Motor neuron (in vitro differentiated cells): Measurements from ENCODE around the gene KCTD13. TPM values are rescaled to one million over a fixed set of nuclear protein-coding genes. Genes with fewer than 3 reads are reported as not detected.
A peak's percentile ranks its signal among the peaks of the same experiment; 100 is the strongest.

Experiments
- ATAC-seq, 8 experiments: fragments of 200-7000 bp; cut with Tn5 transposase; replicated peaks in 6 of 8; 2 replicates each; pipeline ENCODE4 v1.8.0; 2021; ENCODE audit warnings: mild to moderate bottlenecking in 8 of 8, moderate library complexity in 8 of 8
- H3K27ac ChIP-seq, 2 donors: fragments of 250-450 bp; sonication (Bioruptor Pico); 2 replicates each; pipeline ENCODE4 v1.9.0; 2021; ENCODE audit warnings: antibody characterized with exemption in 2 of 2, mild to moderate bottlenecking in 2 of 2, moderate library complexity in 1 of 2
- H3K4me1 ChIP-seq, 2 donors: fragments of 250-450 bp; sonication (Bioruptor Pico); replicated peaks in 1 of 2; 2 replicates each; pipeline ENCODE4 v1.6.1; 2021; ENCODE audit warnings: antibody characterized with exemption in 2 of 2, mild to moderate bottlenecking in 2 of 2, moderate library complexity in 1 of 2
- H3K4me3 ChIP-seq, 5 donors: fragments of 250-450 bp; sonication (Bioruptor Pico); 2 replicates each; pipeline ENCODE4 v1.9.0; 2021; ENCODE audit warnings: antibody characterized with exemption in 5 of 5, mild to moderate bottlenecking in 5 of 5, moderate library complexity in 4 of 5
- WGBS, 10 experiments: fragments of 450-650 bp; shearing (Covaris generic); methylation state at CpG; one replicate each; pipeline ENCODE4 v1.0.0; 2022; 5-methylcytosine and 5-hydroxymethylcytosine counted together
- in situ Hi-C, 9 experiments: fragments of 400-800 bp; cut with MboI; loops; one replicate each; pipeline ENCODE4 v1.15.0; 2021; ENCODE audit warnings: low sequenced_read_pairs in 9 of 9, low pct_unique_long_range_greater_than_20kb in 2 of 9; ENCODE audit not compliant: unreplicated experiment in 9 of 9
- total RNA-seq, 8 experiments: library from RNA; unstranded; fragments of 300-600 nt; gene quantifications; 2 replicates each; pipeline versions ENCODE4 v1.2.3 to v1.2.4, GENCODE V29; 2022

The KCTD13 gene
- total RNA-seq, 8 experiments from 2014 or later, result 9.1 to 82.6 (median 15.2) TPM

DNA sequence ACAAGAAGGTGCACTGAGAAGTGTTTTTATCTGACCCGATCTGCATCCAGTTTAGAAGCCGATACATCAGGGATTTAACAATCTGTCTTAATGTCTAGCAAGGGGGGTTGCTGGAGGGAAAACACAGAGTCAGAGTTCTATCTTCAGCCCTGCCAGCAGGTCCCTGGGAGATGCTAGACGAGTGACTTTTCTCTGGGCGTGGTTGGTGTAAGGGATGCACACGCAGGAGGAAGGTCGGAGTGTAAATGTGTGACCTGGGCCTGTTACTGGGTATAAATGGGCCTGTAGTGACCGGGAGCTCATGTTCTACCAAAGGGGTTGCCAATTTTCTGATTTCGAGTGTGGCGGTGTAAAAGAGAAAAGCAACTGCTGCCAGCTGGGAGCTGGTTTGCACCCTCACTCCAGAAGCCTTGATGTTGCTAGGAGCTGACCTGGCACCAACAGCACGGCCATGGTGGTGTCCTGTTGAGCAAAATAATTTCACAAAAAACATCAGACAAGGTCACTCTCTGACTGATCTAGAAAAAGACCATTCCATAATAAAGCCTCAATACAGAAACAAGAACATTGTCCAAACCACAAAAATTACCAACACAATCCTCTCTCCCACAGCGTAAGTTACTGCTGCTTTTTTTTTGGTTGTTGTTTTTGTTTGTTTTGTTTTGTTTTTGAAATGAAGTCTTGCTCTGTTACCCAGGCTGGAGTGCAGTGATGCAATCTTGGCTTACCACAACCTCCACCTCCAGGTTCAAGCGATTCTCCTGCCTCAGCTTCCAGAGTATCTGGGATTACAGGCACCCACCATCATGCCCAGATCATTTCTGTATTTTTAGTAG, 1.3 kb upstream of the KCTD13 start:
- no peak for ATAC-seq
- peaks cover 17 to 21% of the 10 kb centered on the region in 2 donors for H3K4me1 ChIP-seq
- WGBS, 10 experiments, result 34 to 90% (median 53%) methylated on average over 1 to 10 of the region's 12 CpGs
- peak overlapping the region; percentile 63 to 92 (median 74) for H3K4me3 ChIP-seq
- peak overlapping the region; percentile 74 to 80 for H3K27ac ChIP-seq
- in situ Hi-C loops, result no loop called here

DNA sequence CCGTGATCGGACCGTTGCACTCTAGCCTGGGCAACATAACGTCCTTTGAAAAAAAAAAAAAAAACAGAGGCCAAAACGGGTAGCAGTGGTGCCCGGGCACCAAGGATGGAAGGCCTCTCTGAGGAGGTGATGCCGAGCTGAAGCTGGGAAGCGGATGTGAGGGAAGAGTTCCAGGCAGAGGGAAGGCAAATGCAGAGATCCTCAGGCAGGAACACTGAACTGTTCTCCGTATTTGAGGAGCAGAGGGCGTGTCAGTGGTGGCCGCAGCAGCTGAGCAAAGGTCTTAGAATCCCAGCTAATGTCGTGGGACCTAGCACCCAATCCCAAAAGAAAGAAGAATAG, 656 bp upstream of the KCTD13 start:
- WGBS, 10 experiments, result 0 to 13% (median 4%) methylated on average over 1 to 8 of the region's 12 CpGs; no CpG with 5 or more reads in 3 of the 10 experiments
- ATAC-seq, result peak; percentile 11 to 31 (median 24)
- Histone ChIP-seq H3K4me1 (peaks cover 17 to 21% of the 10 kb centered on the region in 2 donors), H3K27ac (peak overlapping the region; percentile 74 to 80), H3K4me3 (peak overlapping the region; percentile 63 to 92 (median 74))
- in situ Hi-C loops, result no loop called here

DNA sequence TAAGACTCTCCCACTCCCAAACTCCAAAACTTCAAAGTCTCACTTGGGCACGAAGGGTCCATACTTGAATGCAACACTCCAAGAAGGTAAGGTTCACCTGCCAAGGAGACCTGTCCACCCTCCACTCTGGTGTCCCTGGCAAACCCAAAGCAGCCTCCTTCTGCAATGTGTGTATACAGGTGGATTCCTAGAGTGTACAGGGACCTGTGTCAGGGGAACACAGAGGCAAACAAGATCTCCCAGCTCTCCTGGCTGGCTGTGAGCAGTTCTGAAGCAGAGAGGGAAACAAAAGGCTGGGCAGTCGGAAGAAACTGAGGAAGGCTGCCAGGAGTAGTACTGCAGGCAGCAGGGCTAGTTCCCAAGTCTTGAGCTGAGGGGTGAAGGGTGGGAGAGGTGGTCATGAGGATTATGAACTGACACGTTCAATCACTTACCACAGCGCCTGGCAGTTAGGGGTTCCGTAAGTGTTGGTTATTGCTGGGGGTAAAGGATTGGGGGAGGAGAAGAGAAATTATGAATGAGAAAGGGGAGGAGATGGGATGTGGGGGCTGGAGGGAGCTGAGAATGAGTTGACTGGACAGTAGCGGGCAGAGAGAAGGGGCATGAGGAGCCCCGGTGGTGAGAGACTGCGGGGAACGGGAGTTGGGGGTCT, 795 bp downstream of the KCTD13 start:
- in situ Hi-C loops, result no loop called here
- WGBS, 10 experiments, result 0 to 20% (median 11%) methylated on average over 1 to 4 of the region's 9 CpGs; no CpG with 5 or more reads in 3 of the 10 experiments
- Histone ChIP-seq H3K4me1 (peaks cover 17 to 24% of the 10 kb centered on the region in 2 donors), H3K27ac (peak overlapping the region in 1 of 2 donors; percentile 66), H3K4me3 (peak overlapping the region; percentile 63 to 92 (median 74))
- ATAC-seq, result no peak

DNA sequence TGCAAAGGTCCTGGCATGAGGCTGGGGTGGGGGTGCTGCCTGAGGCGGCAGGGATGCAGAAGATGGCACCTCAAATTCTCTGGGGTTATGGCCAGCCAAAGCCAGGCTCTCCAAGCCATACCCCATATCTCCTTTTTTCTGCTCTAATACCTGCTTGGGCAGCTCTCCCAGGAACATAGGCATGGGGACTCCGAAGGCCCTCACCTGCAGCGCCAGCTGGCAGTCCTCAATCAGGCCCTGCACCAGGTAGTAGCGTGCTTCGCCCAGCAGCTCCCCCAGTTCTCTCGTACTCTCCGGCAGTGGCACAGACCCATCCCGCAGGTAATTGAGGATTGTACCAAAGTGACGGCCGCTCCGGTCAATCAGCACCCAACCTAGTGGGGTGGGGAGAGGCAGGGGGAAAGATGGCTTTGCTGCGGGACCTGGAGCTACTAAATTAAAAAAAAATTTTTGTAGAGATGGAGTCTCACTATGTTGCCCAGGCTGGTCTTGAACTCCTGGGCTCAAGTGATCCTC, 3.0 kb downstream of the KCTD13 start:
- WGBS, 10 experiments, result 97 to 100% (median 100%) methylated on average over 2 to 8 of the region's 12 CpGs; no CpG with 5 or more reads in 5 of the 10 experiments
- Histone ChIP-seq H3K4me1 (peaks cover 16 to 21% of the 10 kb centered on the region in 2 donors), H3K27ac (no peak overlapping the region), H3K4me3 (no peak overlapping the region)
- ATAC-seq, result no peak
- in situ Hi-C loops, result loop anchor here in 1 of 9 experiments (25.0 kb wide), 1 partner anchor 111 kb away; the partner anchor contains the start of genes MAZ, MVP, PAGR1 and PRRT2

DNA sequence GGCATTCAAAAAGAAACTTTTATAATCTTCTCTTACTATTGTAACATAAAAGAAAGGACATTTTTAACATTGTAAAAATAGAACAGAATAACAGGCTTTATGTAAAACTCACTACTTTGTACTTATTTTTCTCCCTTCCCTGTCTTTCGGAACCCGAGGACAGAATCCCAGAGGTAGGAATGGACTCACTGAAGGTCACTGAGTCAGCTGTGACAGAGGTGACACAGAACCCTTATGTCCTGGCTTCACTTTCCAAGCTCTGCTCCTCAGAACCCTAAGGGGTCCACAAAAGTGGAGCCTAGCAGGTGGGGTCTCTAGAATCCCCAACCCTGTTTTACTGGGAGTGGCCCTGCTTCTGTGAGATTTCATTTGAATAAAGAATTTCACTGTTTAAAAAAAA, 3.7 kb downstream of the KCTD13 start:
- H3K27ac ChIP-seq, result no peak overlapping the region
- in situ Hi-C loops, result loop anchor here in 1 of 9 experiments (25.0 kb wide), 1 partner anchor 110 kb away; the partner anchor contains the start of genes MAZ, MVP, PAGR1 and PRRT2
- H3K4me3 ChIP-seq, result no peak overlapping the region
- peaks cover 9 to 14% of the 10 kb centered on the region in 2 donors for H3K4me1 ChIP-seq
- ATAC-seq, result no peak
- WGBS, 10 experiments, result 62 to 100% (median 92%) methylated on average over 1 to 2 of the region's 2 CpGs; no CpG with 5 or more reads in 5 of the 10 experiments

DNA sequence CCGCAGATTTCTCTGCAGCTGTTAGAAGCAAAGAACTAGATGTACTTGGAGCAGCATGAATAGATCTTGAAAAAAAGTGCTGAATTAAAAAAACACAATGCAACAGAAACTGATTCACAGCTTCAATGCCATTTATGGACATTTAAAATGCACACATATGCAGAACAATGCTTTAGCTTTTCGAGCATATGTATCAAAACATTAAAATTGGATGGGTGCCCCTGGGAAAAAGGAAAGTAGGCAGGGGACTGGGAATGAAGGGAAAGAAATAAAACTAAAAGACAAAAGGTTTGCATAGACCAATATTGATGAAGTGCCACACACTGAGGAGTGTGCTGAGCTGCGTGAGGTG, 5.0 kb downstream of the KCTD13 start:
- peaks cover 6 to 10% of the 10 kb centered on the region in 2 donors for H3K4me1 ChIP-seq
- ATAC-seq, result no peak
- 0 to 100% (median 74%) methylated on average over 1 to 3 of the region's 3 CpGs for WGBS, 10 experiments
- H3K4me3 ChIP-seq, result no peak overlapping the region
- H3K27ac ChIP-seq, result no peak overlapping the region
- in situ Hi-C loops, result loop anchor here in 1 of 9 experiments (25.0 kb wide), 1 partner anchor 109 kb away; the partner anchor contains the start of genes MAZ, MVP, PAGR1 and PRRT2

DNA sequence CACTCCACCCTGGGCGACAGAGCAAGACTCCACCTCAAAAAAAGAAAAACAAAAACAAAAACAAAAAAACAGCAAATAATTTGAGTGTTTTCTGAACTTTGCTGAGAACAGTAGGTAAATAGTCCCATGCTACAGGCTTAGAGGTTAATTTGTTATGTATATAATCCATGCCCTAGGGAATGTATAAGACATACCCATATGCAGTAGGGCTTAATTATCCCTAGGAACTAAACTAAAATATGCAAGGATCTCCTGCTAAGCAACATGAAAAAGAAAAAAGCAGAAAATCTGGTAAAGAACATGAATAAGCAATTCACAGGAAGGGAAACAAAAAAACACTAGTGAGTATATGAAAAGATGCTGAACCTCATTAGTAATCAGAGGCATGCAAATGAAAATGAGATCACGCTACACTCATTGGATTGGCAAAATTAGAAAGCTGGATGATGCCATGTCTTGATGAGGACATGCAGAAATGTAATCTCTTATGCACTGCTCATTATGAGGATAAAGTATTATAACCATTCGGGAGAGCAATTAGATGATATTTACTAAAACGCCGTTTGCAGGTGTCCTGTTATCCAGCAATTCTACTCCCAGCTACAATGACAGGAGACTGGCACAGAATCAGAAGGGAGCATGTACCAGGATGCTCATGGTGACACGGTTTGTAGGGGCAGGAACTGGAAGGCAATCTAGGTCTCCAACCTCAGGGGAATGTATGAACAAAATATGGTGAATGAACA, 5.6 kb downstream of the KCTD13 start:
- 0 to 100% (median 78%) methylated on average over 1 to 6 of the region's 6 CpGs for WGBS, 10 experiments
- in situ Hi-C loops, result loop anchor here in 1 of 9 experiments (25.0 kb wide), 1 partner anchor 108 kb away; the partner anchor contains the start of genes MAZ, MVP, PAGR1 and PRRT2
- no peak overlapping the region for H3K4me3 ChIP-seq
- H3K4me1 ChIP-seq, result peaks cover 6 to 10% of the 10 kb centered on the region in 2 donors
- peak in 4 of 8 experiments; percentile 34 to 89 (median 84) for ATAC-seq
- no peak overlapping the region for H3K27ac ChIP-seq

DNA sequence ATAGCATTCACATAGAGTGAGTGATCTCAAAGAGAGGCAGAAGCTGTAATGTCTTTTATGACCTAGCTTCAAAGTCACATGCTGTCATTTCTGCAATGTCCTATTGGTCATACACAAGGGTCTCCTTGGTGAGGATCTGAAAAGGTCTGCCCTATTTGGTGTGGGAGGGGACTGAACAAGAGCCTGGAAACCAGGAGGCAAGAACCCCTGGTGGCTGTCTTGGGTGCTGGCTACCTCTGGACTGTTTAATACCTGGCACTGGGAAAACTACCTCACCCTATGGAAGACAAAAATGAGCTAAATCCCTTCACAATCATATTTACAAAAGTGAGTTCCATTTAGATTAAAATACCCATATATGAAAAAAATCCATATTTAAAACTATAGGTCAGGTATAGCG, 9.0 kb downstream of the KCTD13 start:
- H3K4me1 ChIP-seq, result peaks cover 0 to 3% of the 10 kb centered on the region in 2 donors
- H3K4me3 ChIP-seq, result no peak overlapping the region
- ATAC-seq, result no peak
- in situ Hi-C loops, result loop anchor here in 1 of 9 experiments (25.0 kb wide), 1 partner anchor 105 kb away; the partner anchor contains the start of genes MAZ, MVP, PAGR1 and PRRT2
- no peak overlapping the region for H3K27ac ChIP-seq
- WGBS, 10 experiments, result 71 to 100% (median 100%) methylated on average over 1 of the region's 1 CpG; no CpG with 5 or more reads in 6 of the 10 experiments

DNA sequence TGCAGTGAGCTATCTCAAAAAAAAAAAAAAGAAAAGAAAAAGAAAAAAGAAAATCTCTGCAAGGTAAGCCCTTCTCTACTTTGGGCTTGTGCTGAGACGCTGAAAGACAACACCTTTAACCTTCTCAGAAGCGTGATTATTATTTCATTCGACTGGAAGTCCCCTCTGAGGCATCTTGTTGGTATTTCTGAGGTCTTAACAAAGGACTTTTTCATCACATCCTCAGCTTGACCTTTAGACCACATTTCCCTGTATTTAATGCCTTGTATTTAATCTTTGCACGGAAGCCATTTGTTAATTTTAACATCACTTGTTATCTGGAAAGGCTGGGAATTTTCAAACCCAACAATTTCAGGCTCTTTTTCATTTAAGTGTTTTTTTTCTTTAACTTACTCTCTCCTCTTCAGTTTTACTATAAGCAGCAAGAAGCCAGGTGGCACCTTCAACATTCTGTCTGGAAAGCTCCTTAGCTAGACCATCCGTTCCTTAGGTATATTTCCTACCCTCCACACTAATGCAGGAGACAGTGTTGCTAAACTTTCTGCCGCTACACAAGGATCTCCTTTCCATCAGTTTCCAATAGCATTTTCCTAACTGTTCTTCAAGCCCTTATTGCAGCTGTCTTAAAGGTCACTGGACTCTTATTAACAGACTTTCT, 10.3 kb downstream of the KCTD13 start:
- no peak overlapping the region for H3K4me3 ChIP-seq
- ATAC-seq, result no peak
- in situ Hi-C loops, result loop anchor here in 1 of 9 experiments (25.0 kb wide), 1 partner anchor 103 kb away; the partner anchor contains the start of genes MAZ, MVP, PAGR1 and PRRT2
- no peak overlapping the region for H3K27ac ChIP-seq
- 83 to 100% (median 94%) methylated on average over 2 to 6 of the region's 6 CpGs for WGBS, 10 experiments
- no peaks in the 10 kb centered on the region for H3K4me1 ChIP-seq

DNA sequence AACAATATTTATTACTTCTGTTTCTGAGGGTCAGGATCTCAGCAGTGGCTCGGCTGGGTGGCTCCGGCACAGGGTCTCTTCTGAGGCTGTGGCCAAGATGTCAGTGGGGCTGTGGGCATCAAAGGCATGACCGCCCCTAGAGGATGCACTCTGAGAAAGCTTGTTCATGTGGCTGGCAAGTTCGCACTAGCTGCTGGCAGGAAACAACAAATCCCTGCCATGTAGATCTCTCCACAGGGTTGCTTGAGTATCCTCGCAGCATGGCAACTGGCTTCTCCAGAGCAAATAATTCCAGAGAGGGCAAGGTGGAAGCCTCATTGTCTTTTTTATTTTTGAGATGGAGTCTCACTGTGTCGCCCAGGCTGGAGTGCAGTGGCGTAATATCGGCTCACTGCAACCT, 12.5 kb downstream of the KCTD13 start:
- Histone ChIP-seq H3K4me3 (no peak overlapping the region), H3K27ac (no peak overlapping the region), H3K4me1 (no peaks in the 10 kb centered on the region)
- 80 to 100% (median 92%) methylated on average over 1 to 7 of the region's 8 CpGs; no CpG with 5 or more reads in 4 of the 10 experiments for WGBS, 10 experiments
- in situ Hi-C loops, result loop anchor here in 1 of 9 experiments (25.0 kb wide), 1 partner anchor 101 kb away; the partner anchor contains the start of genes MAZ, MVP, PAGR1 and PRRT2
- ATAC-seq, result no peak

DNA sequence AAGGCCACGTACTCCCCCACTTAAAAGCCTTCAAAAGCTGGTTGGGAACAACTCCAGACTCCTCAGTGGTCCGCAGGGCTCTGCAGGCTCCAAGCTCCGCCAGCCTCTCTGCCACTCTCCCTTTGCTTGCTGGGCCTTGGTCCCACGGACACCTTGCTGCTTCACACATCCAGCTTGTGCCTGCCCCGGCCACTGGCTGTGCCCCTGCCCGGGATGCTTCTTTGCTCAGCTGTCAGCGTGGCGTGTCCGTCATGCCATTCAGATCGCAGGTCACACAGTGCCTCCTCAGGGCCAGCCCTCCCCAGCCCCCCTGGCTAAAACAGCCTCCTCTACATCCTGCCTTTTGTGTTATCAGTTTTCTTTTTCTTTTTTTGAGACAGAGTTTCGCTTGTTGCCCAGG, 13.9 kb downstream of the KCTD13 start:
- in situ Hi-C loops, result loop anchor here in 1 of 9 experiments (25.0 kb wide), 1 partner anchor 100 kb away; the partner anchor contains the start of genes MAZ, MVP, PAGR1 and PRRT2
- WGBS, 10 experiments, result 88 to 100% (median 96%) methylated on average over 1 to 7 of the region's 11 CpGs; no CpG with 5 or more reads in 6 of the 10 experiments
- Histone ChIP-seq H3K27ac (no peak overlapping the region), H3K4me1 (no peaks in the 10 kb centered on the region), H3K4me3 (no peak overlapping the region)
- ATAC-seq, result no peak

DNA sequence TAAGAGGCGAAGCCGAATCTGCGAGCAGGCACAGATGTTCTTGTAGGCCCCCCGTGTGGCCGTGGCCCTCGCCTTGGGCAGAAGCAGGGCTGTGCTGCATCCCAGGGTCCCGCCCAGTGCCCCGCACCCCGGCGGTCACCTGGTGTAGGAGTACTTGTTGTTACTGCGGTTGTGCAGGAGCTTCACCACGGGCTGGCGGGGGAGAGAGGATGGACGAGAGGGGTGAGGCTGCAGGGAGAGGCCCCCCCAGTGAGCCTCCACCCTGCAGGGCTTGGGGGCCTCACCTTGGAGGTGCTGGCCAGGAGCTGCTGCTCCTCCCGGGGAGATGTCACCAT, 14.4 kb downstream of the KCTD13 start:
- Histone ChIP-seq H3K4me3 (no peak overlapping the region), H3K27ac (no peak overlapping the region), H3K4me1 (no peaks in the 10 kb centered on the region)
- in situ Hi-C loops, result loop anchor here in 1 of 9 experiments (25.0 kb wide), 1 partner anchor 99 kb away; the partner anchor contains the start of genes MAZ, MVP, PAGR1 and PRRT2
- WGBS, 10 experiments, result 100% methylated on average over 5 of the region's 15 CpGs; no CpG with 5 or more reads in 9 of the 10 experiments
- ATAC-seq, result peak in 1 of 8 experiments; percentile 18
